IPS-NIHi11 (cell line): ENCODE measurements around the gene MUC6.

Experiments used
- DNase-seq: peaks from one replicate; pipeline ENCODE4 v3.0.0; 2012; ENCODE audit warnings: mixed read lengths, low spot score

Gene MUC6

GRCh38 chr11:1037506-1038055 lies 1.1 kb upstream of the MUC6 start:
- DNase-seq, result no peak

- DNase-seq, result no peak
These were observed 413 bp upstream of the MUC6 start for GRCh38 chr11:1036931-1037330.

- no peak for DNase-seq
These were observed 788 bp downstream of the MUC6 start for GRCh38 chr11:1035577-1036283.

GRCh38 chr11:1034456-1035295 lies 1.8 kb downstream of the MUC6 start:
- no peak for DNase-seq

GRCh38 chr11:1034001-1034400 lies 2.5 kb downstream of the MUC6 start:
- no peak for DNase-seq

GRCh38 chr11:1033016-1033798 lies 3.3 kb downstream of the MUC6 start:
- DNase-seq, result no peak

GRCh38 chr11:1032310-1032891 lies 4.1 kb downstream of the MUC6 start:
- DNase-seq, result no peak

GRCh38 chr11:1031121-1031899 lies 5.2 kb downstream of the MUC6 start:
- DNase-seq, result no peak

- no peak for DNase-seq
These were observed 6.0 kb downstream of the MUC6 start for GRCh38 chr11:1030556-1030955.

GRCh38 chr11:1030086-1030485 lies 6.4 kb downstream of the MUC6 start:
- no peak for DNase-seq

- DNase-seq, result no peak
These were observed 6.9 kb downstream of the MUC6 start for GRCh38 chr11:1029654-1030053.

GRCh38 chr11:1029051-1029450 lies 7.5 kb downstream of the MUC6 start:
- DNase-seq, result no peak

GRCh38 chr11:1028616-1029015 lies 7.9 kb downstream of the MUC6 start:
- no peak for DNase-seq

- DNase-seq, result no peak
These were observed 8.3 kb downstream of the MUC6 start for GRCh38 chr11:1028291-1028540.

GRCh38 chr11:1027483-1028290 lies 8.8 kb downstream of the MUC6 start:
- DNase-seq, result no peak

GRCh38 chr11:1026641-1027482 lies 9.7 kb downstream of the MUC6 start:
- no peak for DNase-seq

- no peak for DNase-seq
These were observed 10.4 kb downstream of the MUC6 start for GRCh38 chr11:1026163-1026450.

GRCh38 chr11:1025410-1026162 lies 10.9 kb downstream of the MUC6 start:
- no peak for DNase-seq
